GM18498 (cell line): ENCODE data around the gene SCRG1.

Source experiments
- ATAC-seq: cut with Tn5 transposase; IDR thresholded peaks from one replicate; pipeline ENCODE4 v1.9.1; 2021; ENCODE audit warnings: mild to moderate bottlenecking, moderate library complexity; ENCODE audit not compliant: unreplicated experiment

SCRG1 gene

GRCh38 chr4:173398779-173399415, at the start of gene SCRG1:
Gene SCRG1 (minus strand): TSS chr4:173399116. CDS start chr4:173391414, 7,702 bp downstream.
- no peak for ATAC-seq

GRCh38 chr4:173448103-173448502, 49.2 kb upstream of the SCRG1 start:
- ATAC-seq = no peak

- ATAC-seq = peak; percentile 96
Measured at GRCh38 chr4:173446416-173446815, 47.5 kb upstream of the SCRG1 start.

GRCh38 chr4:173443121-173443520, 44.2 kb upstream of the SCRG1 start:
- no peak for ATAC-seq

- no peak for ATAC-seq
Measured at GRCh38 chr4:173442223-173442932, 43.5 kb upstream of the SCRG1 start.

DNA sequence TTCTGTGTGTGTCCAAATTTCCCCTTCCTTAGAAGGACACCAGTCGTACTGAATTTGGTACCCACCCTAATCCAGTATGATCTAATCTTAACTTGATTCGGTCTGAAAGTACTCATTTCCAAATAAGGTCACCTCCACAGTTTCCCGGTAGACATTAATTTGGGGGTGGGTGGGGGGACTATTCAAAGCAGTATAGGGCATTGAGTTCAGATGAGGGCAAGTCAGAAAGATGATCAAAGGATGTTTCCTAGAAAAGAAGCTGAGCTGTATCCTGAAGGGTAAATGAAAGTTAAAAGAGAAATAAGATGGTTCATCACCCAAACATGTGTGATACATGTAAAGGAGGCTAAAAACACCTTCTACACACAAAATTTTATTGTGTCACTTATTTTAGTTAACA, 42.0 kb upstream of the SCRG1 start:
- no peak for ATAC-seq

- ATAC-seq = no peak
Measured at GRCh38 chr4:173436771-173437265, 37.9 kb upstream of the SCRG1 start.

GRCh38 chr4:173436149-173436579, 37.2 kb upstream of the SCRG1 start:
- ATAC-seq = no peak

GRCh38 chr4:173434231-173434630, 35.3 kb upstream of the SCRG1 start:
- no peak for ATAC-seq

- peak; percentile 60 for ATAC-seq
Measured at GRCh38 chr4:173433447-173433846, 34.5 kb upstream of the SCRG1 start.

DNA sequence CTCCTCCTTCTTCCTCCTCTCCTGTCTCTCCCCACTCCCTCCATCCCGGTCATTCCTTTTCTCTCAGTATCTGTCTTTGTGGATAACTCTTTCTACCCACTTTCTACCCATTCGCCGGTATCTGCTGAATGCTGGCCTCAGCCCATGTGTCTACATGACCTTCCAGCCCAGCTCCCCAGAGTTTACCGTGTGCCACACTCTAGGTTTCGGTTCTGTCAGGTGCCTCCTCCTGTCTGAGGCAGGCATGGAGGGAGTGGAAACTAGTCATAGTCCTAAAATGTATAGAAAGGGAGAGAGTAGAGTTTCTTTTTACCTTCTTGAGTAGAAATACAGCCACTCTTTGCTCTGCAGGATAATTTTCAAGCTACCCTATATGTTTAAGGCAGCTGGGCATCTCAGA, 33.5 kb upstream of the SCRG1 start:
- peak; percentile 84 for ATAC-seq

DNA sequence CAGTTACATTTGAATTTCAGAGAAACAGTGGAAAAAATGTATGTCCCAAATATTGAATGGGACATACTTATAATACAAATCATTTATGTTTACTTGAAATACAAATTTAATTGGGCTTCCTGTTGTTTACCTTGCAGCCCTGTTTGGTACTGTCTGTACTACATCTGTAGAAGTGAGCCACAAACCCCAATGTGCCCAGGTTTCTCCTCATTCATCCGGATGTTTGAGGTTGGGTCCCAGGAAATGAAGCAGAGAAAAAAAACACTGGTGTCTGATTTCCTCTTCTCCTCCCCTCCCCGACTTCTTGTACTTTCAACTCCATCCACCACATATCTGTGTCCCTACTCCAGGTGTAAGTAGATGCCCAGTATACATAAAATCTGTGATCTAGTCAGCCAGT, 27.1 kb upstream of the SCRG1 start:
- no peak for ATAC-seq

DNA sequence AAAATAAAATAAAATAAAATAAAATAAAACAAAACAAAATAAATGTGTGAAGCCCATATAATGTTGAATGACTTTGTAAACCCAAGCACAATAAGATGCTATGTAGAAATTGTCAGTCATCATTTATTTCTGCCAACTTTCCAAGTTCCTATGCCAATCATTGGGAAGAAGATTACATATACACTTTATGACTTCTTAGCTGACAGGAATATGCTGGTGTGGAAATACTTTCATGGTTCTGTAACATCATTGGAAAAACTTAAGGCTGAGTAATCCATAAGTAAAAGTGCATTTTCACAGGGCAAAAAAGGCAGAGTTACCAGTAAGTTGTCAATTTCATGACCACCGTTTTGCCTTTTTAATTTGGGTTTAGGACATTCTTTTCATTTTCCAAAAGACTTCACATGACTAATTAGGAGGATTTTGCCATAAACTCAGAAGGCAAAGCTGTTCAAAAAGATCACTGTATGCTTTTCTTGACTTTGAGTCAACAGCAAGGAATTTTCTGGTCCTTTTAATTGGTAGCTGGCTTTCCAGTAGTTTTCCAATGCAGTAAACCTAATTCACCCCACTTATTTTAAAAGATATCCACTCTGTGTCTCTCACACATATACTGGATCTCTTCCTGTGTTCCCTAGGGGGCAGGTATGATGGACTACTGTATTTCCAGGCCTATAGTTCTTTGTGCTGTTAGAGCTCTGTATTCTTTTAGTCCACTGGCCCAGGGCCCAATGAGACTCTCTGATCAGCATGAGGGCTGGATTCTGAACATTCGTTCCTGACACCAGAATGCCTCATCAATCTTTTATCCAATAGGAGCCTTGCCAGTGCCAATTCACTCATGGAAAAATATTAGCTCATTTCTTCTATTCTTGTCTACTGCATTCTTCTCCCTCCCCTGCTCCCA, 26.2 kb upstream of the SCRG1 start:
- no peak for ATAC-seq

- no peak for ATAC-seq
Measured at GRCh38 chr4:173420801-173421200, 21.9 kb upstream of the SCRG1 start.

- ATAC-seq = peak; percentile 69
Measured at GRCh38 chr4:173420324-173420752, 21.4 kb upstream of the SCRG1 start.

- ATAC-seq = no peak
Measured at GRCh38 chr4:173418639-173419038, 19.7 kb upstream of the SCRG1 start.

DNA sequence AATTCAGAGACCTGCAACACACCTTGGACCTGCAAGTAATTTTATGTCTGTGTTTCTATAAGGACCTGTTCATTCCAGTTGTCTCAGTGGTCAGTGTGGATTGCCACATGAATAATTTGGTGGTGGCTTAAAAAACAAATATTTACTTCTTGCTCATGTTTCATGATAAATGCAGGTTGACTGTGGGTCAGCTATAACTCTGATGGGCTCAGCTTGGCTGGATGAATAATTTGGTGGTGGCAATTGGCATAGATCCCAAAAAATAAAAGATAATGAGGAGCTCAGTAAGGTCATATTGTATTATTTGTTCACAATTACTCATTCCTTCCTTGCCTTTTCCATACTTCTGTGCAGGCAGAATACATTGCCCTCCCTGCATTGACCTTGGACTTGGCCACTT, 18.9 kb upstream of the SCRG1 start:
- ATAC-seq = no peak

DNA sequence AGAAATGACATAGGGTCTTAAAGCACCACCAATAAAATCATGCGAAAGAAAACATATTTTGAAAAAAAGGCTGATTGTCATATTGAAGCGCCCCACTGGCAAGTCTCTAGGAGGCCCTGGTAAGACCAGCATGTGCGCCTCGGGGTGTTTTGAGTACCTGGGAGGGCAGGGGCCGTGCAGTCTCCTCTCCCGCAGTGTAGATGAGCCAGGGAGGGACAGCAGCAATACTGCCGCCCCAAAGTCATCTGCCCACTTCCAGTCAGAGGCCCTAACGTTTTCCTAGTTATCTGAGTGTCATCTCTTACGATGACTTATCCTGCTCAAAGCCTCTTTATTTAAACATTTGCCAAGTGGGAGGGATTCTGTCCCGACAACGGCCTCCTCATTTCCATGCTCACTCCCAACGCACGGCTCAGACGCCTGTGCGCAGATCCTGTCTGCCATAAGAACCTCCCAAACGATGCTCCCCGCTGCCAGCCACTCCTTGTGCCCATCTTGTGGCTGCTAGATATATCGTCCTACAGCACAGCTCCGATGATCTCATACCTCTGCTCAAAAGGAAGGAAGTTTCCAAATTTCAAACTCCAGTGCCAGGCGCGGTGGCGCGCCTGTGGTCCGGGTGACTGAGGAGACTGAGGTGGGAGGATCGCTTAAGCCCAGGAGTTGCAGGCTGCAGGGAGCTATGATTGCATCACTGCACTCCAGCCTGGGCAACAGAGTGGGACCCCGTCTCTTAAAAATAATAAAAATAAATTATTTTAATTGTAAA, 17.2 kb upstream of the SCRG1 start:
- no peak for ATAC-seq

GRCh38 chr4:173415092-173415491, 16.2 kb upstream of the SCRG1 start:
- no peak for ATAC-seq

DNA sequence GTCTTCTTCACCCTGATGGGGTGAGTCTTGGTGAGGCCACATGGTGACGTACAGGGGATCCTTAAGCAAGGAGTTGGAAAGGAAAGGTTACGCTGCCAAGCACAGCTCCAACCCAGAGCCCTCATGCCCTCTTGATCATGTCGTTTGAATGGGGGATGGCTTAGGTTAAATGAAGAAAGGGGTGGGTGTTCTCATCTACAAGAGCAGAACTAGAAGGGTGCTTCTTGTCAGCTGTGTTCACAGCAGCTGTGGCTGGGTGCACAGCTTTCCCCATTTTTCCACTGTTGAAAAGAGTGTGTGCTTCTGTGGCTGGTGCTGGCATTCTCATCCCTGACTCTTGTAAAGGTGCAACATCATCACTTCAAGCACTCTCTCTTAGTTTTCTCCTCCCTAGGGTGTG, 15.5 kb upstream of the SCRG1 start:
- no peak for ATAC-seq

DNA sequence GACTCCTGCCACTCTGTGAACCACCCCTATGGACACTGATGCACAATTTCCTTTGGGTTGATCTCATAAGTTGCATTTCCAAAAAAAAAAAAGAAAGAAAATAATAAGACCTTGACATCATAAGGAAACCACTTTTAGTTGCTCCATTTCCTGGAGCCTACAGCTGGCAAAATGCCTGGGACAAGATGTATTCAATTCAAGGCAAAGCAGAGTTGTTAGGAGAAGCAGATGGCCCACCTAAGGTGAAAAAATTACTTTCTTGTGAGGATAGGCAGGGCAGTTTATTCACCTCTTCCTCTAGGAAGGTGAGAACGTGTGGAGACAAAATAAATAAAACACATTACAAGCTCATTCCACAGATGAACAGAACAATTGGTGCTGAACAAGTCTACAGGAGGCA, 14.1 kb upstream of the SCRG1 start:
- no peak for ATAC-seq
